OCI-LY1 (cell line): Measurements from ENCODE around the gene CAMTA1.

Experiments used
- H2AFZ ChIP-seq: fragments of 200-600 bp; sonication (generic), shearing (Covaris generic); 2 replicates; pipeline ENCODE4 v1.6.0; 2014; ENCODE audit warnings: antibody characterized with exemption, mild to moderate bottlenecking, low read length
- H3F3A ChIP-seq: fragments of 200-600 bp; sonication (generic), shearing (Covaris generic); 2 replicates; pipeline ENCODE4 v1.6.0; 2014; ENCODE audit warnings: mild to moderate bottlenecking, antibody characterized with exemption, low read length, moderate library complexity; ENCODE audit not compliant: insufficient read depth
- H3K27ac ChIP-seq: fragments of 200-600 bp; sonication (generic); 2 replicates; pipeline ENCODE4 v1.5.1; 2014; ENCODE audit warnings: low read length, mixed run types, mild to moderate bottlenecking, low read depth; ENCODE audit not compliant: poor library complexity, severe bottlenecking
- H3K27me3 ChIP-seq: fragments of 200-600 bp; sonication (generic); 2 replicates; pipeline ENCODE4 v1.6.0; 2014; ENCODE audit warnings: antibody characterized with exemption, mild to moderate bottlenecking, low read length, moderate library complexity; ENCODE audit not compliant: insufficient read depth
- H3K36me3 ChIP-seq: fragments of 200-600 bp; sonication (generic); 2 replicates; pipeline ENCODE4 v1.6.1; 2014; ENCODE audit warnings: mild to moderate bottlenecking, antibody characterized with exemption, low read length, moderate library complexity, mixed read lengths; ENCODE audit not compliant: insufficient read depth
- H3K4me1 ChIP-seq: fragments of 200-600 bp; sonication (generic); 2 replicates; pipeline ENCODE4 v1.5.1; 2014; ENCODE audit warnings: mild to moderate bottlenecking, low read length, moderate library complexity; ENCODE audit not compliant: insufficient read depth, severe bottlenecking
- H3K4me2 ChIP-seq: fragments of 200-600 bp; sonication (generic), shearing (Covaris generic); 2 replicates; pipeline ENCODE4 v1.6.1; 2014; ENCODE audit warnings: low read length
- H3K4me3 ChIP-seq: fragments of 200-600 bp; sonication (generic); 2 replicates; pipeline ENCODE4 v1.5.1; 2014; ENCODE audit warnings: low read length, low read depth, mild to moderate bottlenecking, mixed read lengths; ENCODE audit not compliant: poor library complexity, severe bottlenecking
- H3K79me2 ChIP-seq: fragments of 200-600 bp; shearing (Covaris generic); 2 replicates; pipeline ENCODE4 v1.6.1; 2016; ENCODE audit warnings: mixed run types, low read length, mixed read lengths; ENCODE audit not compliant: insufficient read depth
- H3K9ac ChIP-seq: fragments of 200-600 bp; sonication (generic), shearing (Covaris generic); 2 replicates; pipeline ENCODE4 v1.6.1; 2014; ENCODE audit warnings: mild to moderate bottlenecking, low read length, mixed read lengths
- H3K9me2 ChIP-seq: fragments of 200-600 bp; sonication (generic), shearing (Covaris generic); 2 replicates; pipeline ENCODE4 v1.6.1; 2014; ENCODE audit warnings: low read depth, mild to moderate bottlenecking, low read length, mixed read lengths
- H3K9me3 ChIP-seq: fragments of 200-600 bp; shearing (Covaris generic); 2 replicates; pipeline ENCODE4 v1.6.1; 2014; ENCODE audit warnings: low read length, mixed read lengths
- H4K20me1 ChIP-seq: fragments of 200-600 bp; sonication (generic), shearing (Covaris generic); 2 replicates; pipeline ENCODE4 v1.6.0; 2016; ENCODE audit warnings: mild to moderate bottlenecking, low read length; ENCODE audit not compliant: insufficient read depth
- CTCF ChIP-seq: fragments of 200-600 bp; sonication (generic), shearing (Covaris generic); IDR thresholded peaks from 2 replicates; pipeline ENCODE4 v1.5.1; 2017; ENCODE audit warnings: mild to moderate bottlenecking, antibody characterized with exemption, low read length, moderate library complexity, mixed read lengths
- EZH2 ChIP-seq: fragments of 200-600 bp; sonication (generic), shearing (Covaris generic); IDR thresholded peaks from 2 replicates; pipeline ENCODE4 v1.8.0; 2017; ENCODE audit warnings: borderline replicate concordance, mixed run types, mild to moderate bottlenecking, antibody characterized with exemption, low read length, moderate library complexity, mixed read lengths

CAMTA1 gene

GRCh38 chr1:6941786-6942185, 156.5 kb downstream of the CAMTA1 start:
- H3K79me2 ChIP-seq: no peaks in the 10 kb centered on the region
- H2AFZ ChIP-seq: no peak overlapping the region

GRCh38 chr1:6942990-6943389, 157.7 kb downstream of the CAMTA1 start:
- Histone ChIP-seq H3F3A (no peaks in the 10 kb centered on the region), H2AFZ (no peak overlapping the region), H3K9me2 (no peaks in the 10 kb centered on the region), H3K36me3 (no peaks in the 10 kb centered on the region), H3K27me3 (peaks cover 4% of the 10 kb centered on the region; the same call in 1 of the 2 replicates), H4K20me1 (no peaks in the 10 kb centered on the region), H3K4me2 (no peak overlapping the region), H3K9me3 (no peaks in the 10 kb centered on the region), H3K79me2 (no peaks in the 10 kb centered on the region), H3K27ac (no peak overlapping the region), H3K4me1 (no peaks in the 10 kb centered on the region), H3K4me3 (no peak overlapping the region), H3K9ac (no peak overlapping the region)
- no peak for TF ChIP-seq EZH2
- TF ChIP-seq CTCF: no peak

More at GRCh38 chr1:6941786-6942185, 156.5 kb downstream of the CAMTA1 start:
- Histone ChIP-seq H3K9me2 (no peaks in the 10 kb centered on the region), H3K4me3 (no peak overlapping the region), H4K20me1 (no peaks in the 10 kb centered on the region), H3K4me2 (no peak overlapping the region), H3K36me3 (no peaks in the 10 kb centered on the region), H3K4me1 (no peaks in the 10 kb centered on the region), H3K27ac (no peak overlapping the region), H3K9me3 (no peaks in the 10 kb centered on the region), H3K9ac (no peak overlapping the region), H3F3A (no peaks in the 10 kb centered on the region), H3K27me3 (peaks cover 4% of the 10 kb centered on the region; the same call in 1 of the 2 replicates)
- TF ChIP-seq EZH2 (no peak), CTCF (no peak)

- Histone ChIP-seq H3K4me1 (no peaks in the 10 kb centered on the region), H3K4me2 (no peak overlapping the region), H2AFZ (no peak overlapping the region), H3K9ac (no peak overlapping the region), H3F3A (no peaks in the 10 kb centered on the region), H3K27me3 (peaks cover 8% of the 10 kb centered on the region; the same call in 1 of the 2 replicates), H3K9me3 (no peaks in the 10 kb centered on the region), H3K4me3 (no peak overlapping the region), H3K27ac (no peak overlapping the region), H4K20me1 (no peaks in the 10 kb centered on the region), H3K79me2 (no peaks in the 10 kb centered on the region), H3K9me2 (no peaks in the 10 kb centered on the region), H3K36me3 (no peaks in the 10 kb centered on the region)
- TF ChIP-seq EZH2 (no peak), CTCF (no peak)
Measured at GRCh38 chr1:6944434-6944833, 159.2 kb downstream of the CAMTA1 start.
